Measurements from ENCODE around the gene TAF6L. TPM values are rescaled to one million over a fixed set of nuclear protein-coding genes. Genes with fewer than 3 reads are reported as not detected.
A peak's percentile ranks its signal among the peaks of the same experiment; 100 is the strongest.

Gene TAF6L
- total and polyA plus RNA-seq, 2 donors (not counting 3 experiments of a cell fraction or from before 2014, with no cell fraction given), result 28.9 to 33.3 TPM

DNA sequence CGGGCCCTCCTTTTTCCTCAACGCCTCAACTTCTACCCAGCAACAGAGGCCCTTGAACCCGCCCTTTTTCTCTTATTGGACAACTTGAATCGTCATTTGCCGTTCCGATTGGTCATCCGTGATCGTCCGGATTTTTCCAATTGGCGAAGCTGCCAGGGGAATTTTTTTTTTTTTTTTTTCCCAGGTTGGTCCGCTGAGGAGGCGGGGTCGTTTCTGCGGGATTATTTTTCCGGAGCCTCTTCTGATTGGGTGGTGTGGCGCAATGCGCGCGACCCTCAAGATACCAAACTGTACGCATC is 43.4 kb upstream of the TAF6L start:
- Histone ChIP-seq H3K27me3 (ENCODE audit: control insufficient read depth in 2 of 2, insufficient read depth in 2 of 2, low read length in 2 of 2) (no peaks in the 10 kb centered on the region), H3K9ac (replicated peaks; ENCODE audit: extremely low read depth, insufficient read depth, low read length) (peak overlapping the region; percentile 82), H4K20me1 (replicated peaks; ENCODE audit: control insufficient read depth, extremely low read depth, insufficient read depth, low read length) (no peaks in the 10 kb centered on the region), H3K4me2 (ENCODE audit: insufficient read depth, low read length) (peak overlapping the region; percentile 93), H2AFZ (ENCODE audit: low read depth, low read length) (peak overlapping the region; percentile 86), H3K4me1 (ENCODE audit: control insufficient read depth, extremely low read depth, insufficient read depth, low read length) (peaks cover 15% of the 10 kb centered on the region), H3K9me3 (replicated peaks; ENCODE audit: control insufficient read depth, insufficient read depth, low read length) (no peaks in the 10 kb centered on the region), H3K79me2 (ENCODE audit: control insufficient read depth, insufficient read depth, low read length) (peaks cover 69% of the 10 kb centered on the region), H3K36me3 (ENCODE audit: control insufficient read depth in 2 of 2, extremely low read depth in 1 of 2, insufficient read depth in 2 of 2, low read length in 2 of 2) (peaks cover 1 to 12% of the 10 kb centered on the region in 2 experiments), H3K9me1 (replicated peaks; ENCODE audit: control insufficient read depth, extremely low read depth, insufficient read depth, low read length) (no peaks in the 10 kb centered on the region), H3K4me3 (replicated peaks in 1 of 3; ENCODE audit: insufficient read depth in 1 of 3, low read depth in 1 of 3, low read length in 3 of 3) (peak overlapping the region; percentile 71 to 99 (median 94)), H3K27ac (ENCODE audit: insufficient read depth, low read depth, low read length) (peak overlapping the region; percentile 67)
- FAIRE-seq (no peak), DNase-seq (ENCODE audit: low read depth, low spot score) (peak; percentile 98)
- dilution Hi-C loops (cut with MboI; ENCODE audit: extremely low pct_ligation_motif_present, low sequenced_read_pairs), result no loop called here
- ChIA-PET POLR2A (interaction anchor here (0.7 to 3.2 kb wide), 13 partner anchors 9 to 154 kb away, joined by 3 to 25 read pairs (median 5); partner anchors contain the start of genes C11orf98, CSKMT, EEF1G and GANAB), CTCF (interaction anchor here (1.0 to 4.5 kb wide), 7 partner anchors 14 to 153 kb away, joined by 3 to 39 read pairs (median 5); partner anchors contain the start of genes SLC3A2, TAF6L, TMEM179B and ZBTB3)
- intact Hi-C loops (cut with micrococcal nuclease), result loop anchor here (1.0 to 5.0 kb wide), 11 partner anchors 19 to 154 kb away; partner anchors contain the start of genes GANAB, POLR2G, SLC3A2 and TAF6L
- TF ChIP-seq, protein P1, sequence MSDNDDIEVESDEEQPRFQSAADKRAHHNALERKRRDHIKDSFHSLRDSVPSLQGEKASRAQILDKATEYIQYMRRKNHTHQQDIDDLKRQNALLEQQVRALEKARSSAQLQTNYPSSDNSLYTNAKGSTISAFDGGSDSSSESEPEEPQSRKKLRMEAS (IDR thresholded peaks at IDR 0.05; ENCODE audit: insufficient read depth, insufficient read length), result no peak
- no peak for TF ChIP-seq FOS (IDR thresholded peaks at IDR 0.05; ENCODE audit: borderline replicate concordance, insufficient read depth, low read length)
- TF ChIP-seq GATA2 (IDR thresholded peaks at IDR 0.05; ENCODE audit: insufficient read depth, insufficient read length, low read depth, low read length), result no peak
- TF ChIP-seq, protein P2, sequence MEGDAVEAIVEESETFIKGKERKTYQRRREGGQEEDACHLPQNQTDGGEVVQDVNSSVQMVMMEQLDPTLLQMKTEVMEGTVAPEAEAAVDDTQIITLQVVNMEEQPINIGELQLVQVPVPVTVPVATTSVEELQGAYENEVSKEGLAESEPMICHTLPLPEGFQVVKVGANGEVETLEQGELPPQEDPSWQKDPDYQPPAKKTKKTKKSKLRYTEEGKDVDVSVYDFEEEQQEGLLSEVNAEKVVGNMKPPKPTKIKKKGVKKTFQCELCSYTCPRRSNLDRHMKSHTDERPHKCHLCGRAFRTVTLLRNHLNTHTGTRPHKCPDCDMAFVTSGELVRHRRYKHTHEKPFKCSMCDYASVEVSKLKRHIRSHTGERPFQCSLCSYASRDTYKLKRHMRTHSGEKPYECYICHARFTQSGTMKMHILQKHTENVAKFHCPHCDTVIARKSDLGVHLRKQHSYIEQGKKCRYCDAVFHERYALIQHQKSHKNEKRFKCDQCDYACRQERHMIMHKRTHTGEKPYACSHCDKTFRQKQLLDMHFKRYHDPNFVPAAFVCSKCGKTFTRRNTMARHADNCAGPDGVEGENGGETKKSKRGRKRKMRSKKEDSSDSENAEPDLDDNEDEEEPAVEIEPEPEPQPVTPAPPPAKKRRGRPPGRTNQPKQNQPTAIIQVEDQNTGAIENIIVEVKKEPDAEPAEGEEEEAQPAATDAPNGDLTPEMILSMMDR (IDR thresholded peaks at IDR 0.05; ENCODE audit: extremely low read depth in 1 of 2, insufficient read depth in 1 of 2, low read depth in 1 of 2, low read length in 2 of 2), result no peak
- TF ChIP-seq POLR2A (IDR thresholded peaks at IDR 0.05; ENCODE audit: low read depth, low read length), result no peak
- no peak for TF ChIP-seq JUN (IDR thresholded peaks at IDR 0.05; ENCODE audit: borderline replicate concordance, insufficient read depth, insufficient read length, low read depth)
- TF ChIP-seq POLR2AphosphoS5 (IDR thresholded peaks at IDR 0.05; ENCODE audit: insufficient read depth, low read depth, low read length), result no peak
- TF ChIP-seq EZH2 (IDR thresholded peaks at IDR 0.05; ENCODE audit: borderline replicate concordance, low read depth, low read length, severe bottlenecking), result no peak
- no peak for TF ChIP-seq MYC (IDR thresholded peaks at IDR 0.05; ENCODE audit: low read depth, low read length)
- no TSS peak for BruUV-seq (replicated peaks)
